SU-DHL-6 (cell line): Measurements from ENCODE around the gene SRGAP3.

Source experiments
- H2AFZ ChIP-seq: fragments of 200-600 bp; sonication (generic); 2 replicates; pipeline ENCODE4 v1.6.1; 2014; ENCODE audit warnings: low read depth, mild to moderate bottlenecking, moderate library complexity, mixed read lengths, antibody characterized with exemption, low read length; ENCODE audit not compliant: severe bottlenecking
- H3F3A ChIP-seq: fragments of 200-600 bp; shearing (Covaris generic); 2 replicates; pipeline ENCODE4 v1.6.0; 2016; ENCODE audit warnings: antibody characterized with exemption, mild to moderate bottlenecking; ENCODE audit not compliant: insufficient read depth
- H3K27ac ChIP-seq: fragments of 200-600 bp; sonication (generic); 2 replicates; pipeline ENCODE4 v1.5.1; 2016; ENCODE audit warnings: low read depth, mild to moderate bottlenecking, low read length, moderate library complexity, mixed read lengths
- H3K27me3 ChIP-seq: fragments of 200-600 bp; sonication (generic), shearing (Covaris generic); 2 replicates; pipeline ENCODE4 v1.6.0; 2014; ENCODE audit warnings: mild to moderate bottlenecking, low read length
- H3K36me3 ChIP-seq: fragments of 200-600 bp; sonication (generic); 2 replicates; pipeline ENCODE4 v1.6.1; 2014; ENCODE audit warnings: mild to moderate bottlenecking, low read length, mixed read lengths
- H3K4me2 ChIP-seq: fragments of 300-600, 200-600 bp; shearing (Covaris generic), sonication (generic); 2 replicates; pipeline ENCODE4 v1.6.0; 2014; ENCODE audit warnings: low read length, low read depth, mild to moderate bottlenecking; ENCODE audit not compliant: poor library complexity, severe bottlenecking
- H3K4me3 ChIP-seq: fragments of 200-600 bp; sonication (generic); 2 replicates; pipeline ENCODE4 v1.5.1; 2014; ENCODE audit warnings: antibody characterized with exemption, low read length, mild to moderate bottlenecking, mixed read lengths; ENCODE audit not compliant: insufficient read depth, poor library complexity, severe bottlenecking
- H3K79me2 ChIP-seq: fragments of 200-600 bp; sonication (generic); 2 replicates; pipeline ENCODE4 v1.6.1; 2014; ENCODE audit warnings: mild to moderate bottlenecking, low read length, moderate library complexity; ENCODE audit not compliant: insufficient read depth
- H3K9ac ChIP-seq: fragments of 200-600 bp; sonication (generic); 2 replicates; pipeline ENCODE4 v1.7.0; 2014; ENCODE audit warnings: mild to moderate bottlenecking, low read length
- H3K9me2 ChIP-seq: fragments of 200-600 bp; sonication (generic); replicated peaks from 2 replicates; pipeline ENCODE4 v1.6.1; 2014; ENCODE audit warnings: low read length; ENCODE audit not compliant: insufficient read depth
- H3K9me3 ChIP-seq: fragments of 200-600 bp; sonication (generic); 2 replicates; pipeline ENCODE4 v1.6.1; 2014; ENCODE audit warnings: low read length, mixed read lengths; ENCODE audit not compliant: insufficient read depth
- H4K20me1 ChIP-seq: fragments of 200-600 bp; sonication (generic); 2 replicates; pipeline ENCODE4 v1.6.1; 2014; ENCODE audit warnings: low read depth, mild to moderate bottlenecking, antibody characterized with exemption, low read length, moderate library complexity, mixed read lengths
- CTCF ChIP-seq: fragments of 200-600 bp; sonication (generic); IDR thresholded peaks from one replicate; pipeline ENCODE4 v1.5.1; 2017; ENCODE audit warnings: antibody characterized with exemption, mild to moderate bottlenecking, low read length, moderate library complexity; ENCODE audit not compliant: insufficient read depth, poor library complexity, severe bottlenecking
- EZH2phosphoT487 ChIP-seq: fragments of 200-600 bp; sonication (generic), shearing (Covaris generic); conservative IDR thresholded peaks from 2 replicates; pipeline ENCODE4 v1.6.1; 2018; ENCODE audit warnings: mild to moderate bottlenecking, antibody characterized with exemption, low read length, moderate library complexity, mixed read lengths

The SRGAP3 gene

GRCh38 chr3:9204253-9204992, 45.0 kb downstream of the SRGAP3 start:
- no peaks in the 10 kb centered on the region for H3K79me2 ChIP-seq
- no peak overlapping the region for H2AFZ ChIP-seq

GRCh38 chr3:9203317-9203716, 46.1 kb downstream of the SRGAP3 start:
- Histone ChIP-seq H3K27me3 (no peaks in the 10 kb centered on the region), H3K9me2 (no peaks in the 10 kb centered on the region), H3K9me3 (no peaks in the 10 kb centered on the region), H3K4me3 (no peak overlapping the region), H3K79me2 (no peaks in the 10 kb centered on the region), H2AFZ (no peak overlapping the region), H4K20me1 (no peaks in the 10 kb centered on the region), H3K27ac (no peak overlapping the region), H3F3A (no peaks in the 10 kb centered on the region), H3K36me3 (no peaks in the 10 kb centered on the region), H3K4me2 (no peak overlapping the region), H3K9ac (no peak overlapping the region)
- no peak for TF ChIP-seq EZH2phosphoT487
- no peak for TF ChIP-seq CTCF

More at GRCh38 chr3:9204253-9204992, 45.0 kb downstream of the SRGAP3 start:
- no peak overlapping the region for H3K27ac ChIP-seq
- TF ChIP-seq CTCF (no peak), EZH2phosphoT487 (no peak)
- no peak overlapping the region for H3K9ac ChIP-seq
- H3F3A ChIP-seq, result no peaks in the 10 kb centered on the region
- H3K27me3 ChIP-seq, result no peaks in the 10 kb centered on the region
- no peaks in the 10 kb centered on the region for H3K9me2 ChIP-seq
- no peaks in the 10 kb centered on the region for H4K20me1 ChIP-seq
- no peak overlapping the region for H3K4me3 ChIP-seq
- H3K4me2 ChIP-seq, result no peak overlapping the region
- H3K36me3 ChIP-seq, result no peaks in the 10 kb centered on the region
- H3K9me3 ChIP-seq, result no peaks in the 10 kb centered on the region

GRCh38 chr3:9202546-9202945, 46.9 kb downstream of the SRGAP3 start:
- no peaks in the 10 kb centered on the region for H3K9me3 ChIP-seq
- H3K4me2 ChIP-seq, result no peak overlapping the region
- no peak overlapping the region for H3K4me3 ChIP-seq
- H3K36me3 ChIP-seq, result no peaks in the 10 kb centered on the region
- H3K9ac ChIP-seq, result no peak overlapping the region
- H3K9me2 ChIP-seq, result no peaks in the 10 kb centered on the region
- TF ChIP-seq CTCF (no peak), EZH2phosphoT487 (no peak)
- no peaks in the 10 kb centered on the region for H4K20me1 ChIP-seq
- H3K27me3 ChIP-seq, result no peaks in the 10 kb centered on the region
- no peak overlapping the region for H3K27ac ChIP-seq
- no peaks in the 10 kb centered on the region for H3K79me2 ChIP-seq
- H2AFZ ChIP-seq, result no peak overlapping the region
- no peaks in the 10 kb centered on the region for H3F3A ChIP-seq
